HL-60 (cell line): ENCODE results near the gene COL4A2.

Source experiments
- DNase-seq, 2 experiments: peaks; one replicate each; pipeline ENCODE4 v3.0.0-alpha.2; 2010 to 2020; ENCODE audit warnings: low read depth in 1 of 2, low spot score in 1 of 2
- H3K27ac ChIP-seq: fragments of 250-450 bp; sonication (Bioruptor Pico); replicated peaks from 2 replicates; pipeline ENCODE4 v1.5.1; 2020; ENCODE audit warnings: mild to moderate bottlenecking, moderate library complexity
- H3K27me3 ChIP-seq: fragments of 250-450 bp; sonication (Bioruptor Pico); 2 replicates; pipeline ENCODE4 v1.5.1; 2021; ENCODE audit warnings: mild to moderate bottlenecking, moderate library complexity; ENCODE audit not compliant: insufficient read depth, poor library complexity, severe bottlenecking
- H3K4me3 ChIP-seq: replicated peaks from 2 replicates; pipeline ENCODE4 v1.5.1; 2011; ENCODE audit warnings: mild to moderate bottlenecking, control low read depth, low read length; ENCODE audit not compliant: insufficient read depth
- CTCF ChIP-seq: IDR thresholded peaks from one replicate; pipeline ENCODE4 v1.5.1; 2011; ENCODE audit warnings: low read length, control low read depth, inconsistent platforms; ENCODE audit not compliant: insufficient read depth
- GABPA ChIP-seq: IDR thresholded peaks from 2 replicates; pipeline ENCODE4 v1.6.1; 2012; ENCODE audit warnings: low read depth
- POLR2AphosphoS5 ChIP-seq: IDR thresholded peaks from 2 replicates; pipeline ENCODE4 v1.6.1; 2012; ENCODE audit warnings: low read depth
- SPI1 ChIP-seq: IDR thresholded peaks from 2 replicates; pipeline ENCODE4 v1.6.1; 2012; ENCODE audit warnings: low read depth, mild to moderate bottlenecking, borderline replicate concordance
- TF ChIP-seq, protein P1 (sequence below): IDR thresholded peaks from 2 replicates; pipeline ENCODE4 v1.6.1; 2012; ENCODE audit warnings: low read depth; ENCODE audit not compliant: insufficient replicate concordance

Gene COL4A2

DNA sequence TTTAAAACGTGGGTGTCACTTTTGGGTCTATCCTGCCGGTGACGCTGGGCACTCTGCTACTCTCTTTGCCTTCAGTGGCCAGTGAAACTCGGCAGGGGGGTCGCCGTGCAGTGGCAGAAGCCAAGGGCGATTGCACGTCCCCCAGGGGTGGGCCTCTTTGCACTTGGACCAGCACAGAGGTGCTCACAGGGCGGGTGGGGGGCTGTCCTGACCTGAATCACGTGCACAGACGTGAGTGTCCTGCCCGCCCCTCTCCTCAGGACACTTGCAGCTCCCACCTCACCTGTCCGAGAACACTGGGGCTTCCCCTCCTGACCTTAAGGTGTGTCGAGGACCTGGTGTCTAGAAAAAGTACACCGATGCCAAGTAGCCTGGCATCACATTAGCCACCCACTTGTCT, 16.3 kb upstream of the COL4A2 start:
- Histone ChIP-seq H3K27ac (no peak overlapping the region), H3K4me3 (no peak overlapping the region), H3K27me3 (peaks cover 17% of the 10 kb centered on the region)
- DNase-seq = no peak
- no peak for TF ChIP-seq GABPA
- TF ChIP-seq, protein P1, sequence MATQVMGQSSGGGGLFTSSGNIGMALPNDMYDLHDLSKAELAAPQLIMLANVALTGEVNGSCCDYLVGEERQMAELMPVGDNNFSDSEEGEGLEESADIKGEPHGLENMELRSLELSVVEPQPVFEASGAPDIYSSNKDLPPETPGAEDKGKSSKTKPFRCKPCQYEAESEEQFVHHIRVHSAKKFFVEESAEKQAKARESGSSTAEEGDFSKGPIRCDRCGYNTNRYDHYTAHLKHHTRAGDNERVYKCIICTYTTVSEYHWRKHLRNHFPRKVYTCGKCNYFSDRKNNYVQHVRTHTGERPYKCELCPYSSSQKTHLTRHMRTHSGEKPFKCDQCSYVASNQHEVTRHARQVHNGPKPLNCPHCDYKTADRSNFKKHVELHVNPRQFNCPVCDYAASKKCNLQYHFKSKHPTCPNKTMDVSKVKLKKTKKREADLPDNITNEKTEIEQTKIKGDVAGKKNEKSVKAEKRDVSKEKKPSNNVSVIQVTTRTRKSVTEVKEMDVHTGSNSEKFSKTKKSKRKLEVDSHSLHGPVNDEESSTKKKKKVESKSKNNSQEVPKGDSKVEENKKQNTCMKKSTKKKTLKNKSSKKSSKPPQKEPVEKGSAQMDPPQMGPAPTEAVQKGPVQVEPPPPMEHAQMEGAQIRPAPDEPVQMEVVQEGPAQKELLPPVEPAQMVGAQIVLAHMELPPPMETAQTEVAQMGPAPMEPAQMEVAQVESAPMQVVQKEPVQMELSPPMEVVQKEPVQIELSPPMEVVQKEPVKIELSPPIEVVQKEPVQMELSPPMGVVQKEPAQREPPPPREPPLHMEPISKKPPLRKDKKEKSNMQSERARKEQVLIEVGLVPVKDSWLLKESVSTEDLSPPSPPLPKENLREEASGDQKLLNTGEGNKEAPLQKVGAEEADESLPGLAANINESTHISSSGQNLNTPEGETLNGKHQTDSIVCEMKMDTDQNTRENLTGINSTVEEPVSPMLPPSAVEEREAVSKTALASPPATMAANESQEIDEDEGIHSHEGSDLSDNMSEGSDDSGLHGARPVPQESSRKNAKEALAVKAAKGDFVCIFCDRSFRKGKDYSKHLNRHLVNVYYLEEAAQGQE = no peak
- no peak for TF ChIP-seq CTCF
- TF ChIP-seq SPI1 = no peak

GRCh38 chr13:110291286-110291685, 15.8 kb upstream of the COL4A2 start:
- Histone ChIP-seq H3K4me3 (no peak overlapping the region), H3K27ac (no peak overlapping the region), H3K27me3 (peaks cover 15% of the 10 kb centered on the region)
- DNase-seq = no peak
- TF ChIP-seq SPI1 (no peak), CTCF (no peak), POLR2AphosphoS5 (no peak), GABPA (no peak)
- TF ChIP-seq, protein P1 = no peak

GRCh38 chr13:110293037-110293436, 14.0 kb upstream of the COL4A2 start:
- Histone ChIP-seq H3K27me3 (peaks cover 20% of the 10 kb centered on the region), H3K27ac (no peak overlapping the region), H3K4me3 (no peak overlapping the region)
- DNase-seq = no peak
- TF ChIP-seq POLR2AphosphoS5 = no peak
- no peak for TF ChIP-seq GABPA
- TF ChIP-seq, protein P1 = no peak

- no peak for TF ChIP-seq CTCF
- no peak for TF ChIP-seq POLR2AphosphoS5
- no peak for TF ChIP-seq GABPA
- no peak for TF ChIP-seq SPI1
- TF ChIP-seq, protein P1 = no peak
- no peak for DNase-seq
- no peak overlapping the region for H3K4me3 ChIP-seq
- H3K27ac ChIP-seq = no peak overlapping the region
- H3K27me3 ChIP-seq = peaks cover 23% of the 10 kb centered on the region
Measured at GRCh38 chr13:110293649-110294048, 13.4 kb upstream of the COL4A2 start.
